HEK293T (cell line): ENCODE data around the gene TUB.

Experiments
- CTBP1 ChIP-seq: fragments of 450-650 bp; IDR thresholded peaks from 2 replicates; pipeline ENCODE4 v1.6.1; 2016; ENCODE audit warnings: borderline replicate concordance
- ZNF384 ChIP-seq: fragments of 450-650 bp; IDR thresholded peaks from 2 replicates; pipeline ENCODE4 v1.6.1; 2016

- no peak for TF ChIP-seq ZNF384
- TF ChIP-seq CTBP1, result no peak
Measured at GRCh38 chr11:8034106-8034585, 46.9 kb upstream of the TUB start.
